ENCODE results near the gene EXPH5. TPM values are rescaled to one million over a fixed set of nuclear protein-coding genes. Genes with fewer than 3 reads are reported as not detected.

EXPH5 gene
- total RNA-seq, 1 experiment from 2014 or later: 18.3 TPM

- no peaks in the 10 kb centered on the region for H3K4me1 ChIP-seq (ENCODE audit: control insufficient read depth in 1 of 2, insufficient read depth in 2 of 2, low read length in 2 of 2)
- ChIA-PET CTCF (interaction anchor here (0.6 kb wide), 1 partner anchor 207 kb away, joined by 4 read pairs; no protein-coding TSS in a partner anchor), POLR2A (no interaction called here), RAD21 (ENCODE audit: low non-redundant PET in 1 of 2, low total read pairs in 2 of 2, uncharacterized antibody in 2 of 2, unreplicated experiment in 2 of 2) (interaction anchor here in 1 of 2 experiments (1.3 kb wide), 1 partner anchor 29 kb away, joined by 3 read pairs; no protein-coding TSS in a partner anchor)
- DNase-seq (ENCODE audit: low read depth, low spot score): no peak
- TF ChIP-seq RAD21 (IDR thresholded peaks at IDR 0.05; ENCODE audit: low read depth) (no peak), SRF (IDR thresholded peaks at IDR 0.05; ENCODE audit: low read depth) (no peak), FOSL1 (IDR thresholded peaks at IDR 0.05; ENCODE audit: low read depth) (no peak), CTCF (IDR thresholded peaks at IDR 0.05 in 2 of 3, conservative IDR thresholded peaks at IDR 0.05 in 1 of 3; ENCODE audit: borderline replicate concordance in 1 of 3, insufficient read depth in 1 of 3, low read depth in 2 of 3, low read length in 2 of 3) (no peak), SIN3A (IDR thresholded peaks at IDR 0.05; ENCODE audit: low read depth) (no peak), ZNF274 (IDR thresholded peaks at IDR 0.05; ENCODE audit: low read depth, low read length) (no peak), EZH2 (IDR thresholded peaks at IDR 0.05) (no peak), YY1 (IDR thresholded peaks at IDR 0.05; ENCODE audit: extremely low read depth, insufficient replicate concordance, low read depth, low read length) (no peak), JUND (IDR thresholded peaks at IDR 0.05) (no peak)
- TF ChIP-seq, protein P1, sequence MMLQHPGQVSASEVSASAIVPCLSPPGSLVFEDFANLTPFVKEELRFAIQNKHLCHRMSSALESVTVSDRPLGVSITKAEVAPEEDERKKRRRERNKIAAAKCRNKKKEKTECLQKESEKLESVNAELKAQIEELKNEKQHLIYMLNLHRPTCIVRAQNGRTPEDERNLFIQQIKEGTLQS (IDR thresholded peaks at IDR 0.05): no peak
- TF ChIP-seq, protein P2, sequence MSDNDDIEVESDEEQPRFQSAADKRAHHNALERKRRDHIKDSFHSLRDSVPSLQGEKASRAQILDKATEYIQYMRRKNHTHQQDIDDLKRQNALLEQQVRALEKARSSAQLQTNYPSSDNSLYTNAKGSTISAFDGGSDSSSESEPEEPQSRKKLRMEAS (IDR thresholded peaks at IDR 0.05): no peak
- ATAC-seq: no peak
- no TSS peak for BruUV-seq (replicated peaks)
- H2AFZ ChIP-seq (ENCODE audit: low read depth, low read length, poor library complexity, severe bottlenecking): no peak overlapping the region
- no peak overlapping the region for H3K4me3 ChIP-seq (replicated peaks in 1 of 2; ENCODE audit: low read depth in 1 of 2, low read length in 2 of 2)
- intact Hi-C loops (cut with micrococcal nuclease): no loop called here
- no peak overlapping the region for H3K9ac ChIP-seq (ENCODE audit: low read length)
- H3K4me2 ChIP-seq (ENCODE audit: low read length): no peak overlapping the region
- no peaks in the 10 kb centered on the region for H3K27me3 ChIP-seq (ENCODE audit: insufficient read depth, low read length)
- no peaks in the 10 kb centered on the region for H3K36me3 ChIP-seq (ENCODE audit: control insufficient read depth in 1 of 2, insufficient read depth in 2 of 2, low read length in 2 of 2)
- H3K9me2 ChIP-seq (ENCODE audit: insufficient read depth): no peaks in the 10 kb centered on the region
- no peaks in the 10 kb centered on the region for H4K20me1 ChIP-seq (ENCODE audit: insufficient read depth)
- H3K9me3 ChIP-seq (ENCODE audit: control insufficient read depth in 1 of 2, insufficient read depth in 1 of 2, low read depth in 1 of 2, low read length in 2 of 2): no peaks in the 10 kb centered on the region
- H3K27ac ChIP-seq (ENCODE audit: low read depth, low read length): no peak overlapping the region
- no peaks in the 10 kb centered on the region for H3K79me2 ChIP-seq (ENCODE audit: insufficient read depth, low read length)
Measured at GRCh38 chr11:108527382-108527781, 66.2 kb downstream of the EXPH5 start.

Data from HCT116 (cell line).